Measurements from ENCODE around the gene SEPTIN8. TPM values are rescaled to one million over a fixed set of nuclear protein-coding genes. Genes with fewer than 3 reads are reported as not detected.

The SEPTIN8 gene
- total RNA-seq, 4 donors from 2014 or later = 5.2 to 7.9 (median 6.8) TPM

GRCh38 chr5:132776131-132776937 is 705 bp downstream of the SEPTIN8 start:
- DNase-seq (no peak), ATAC-seq (peak in 1 of 2 donors; percentile 32)
- Histone ChIP-seq H3K36me3 (no peaks in the 10 kb centered on the region), H3K4me3 (peak overlapping the region; percentile 73 to 90 (median 78)), H3K4me1 (peaks cover 6 to 24% of the 10 kb centered on the region in 2 donors), H3K27me3 (peaks cover 0 to 7% (median 2%) of the 10 kb centered on the region in 3 donors), H3K27ac (peak overlapping the region; percentile 41 to 75 (median 70)), H3K9me3 (no peaks in the 10 kb centered on the region)
- intact Hi-C loops (cut with DNase I; ENCODE audit: low total_unique reads) = loop anchor here (5.0 kb wide), 1 partner anchor 39 kb away; the partner anchor contains the start of gene KIF3A
- no peak for TF ChIP-seq CTCF (IDR thresholded peaks at IDR 0.05 in 4 of 5, conservative IDR thresholded peaks at IDR 0.05 in 1 of 5)
- TF ChIP-seq POLR2A (IDR thresholded peaks at IDR 0.05) = no peak
- in situ Hi-C loops (cut with MboI; ENCODE audit: low sequenced_read_pairs in 4 of 4) = no loop called here

GRCh38 chr5:132775476-132775961 is 1.5 kb downstream of the SEPTIN8 start:
- Histone ChIP-seq H3K27me3 (peaks cover 0 to 7% (median 2%) of the 10 kb centered on the region in 3 donors), H3K9me3 (no peaks in the 10 kb centered on the region), H3K36me3 (no peaks in the 10 kb centered on the region), H3K27ac (peak overlapping the region in 3 of 4 donors; percentile 8 to 75 (median 41)), H3K4me1 (peaks cover 7 to 32% of the 10 kb centered on the region in 2 donors), H3K4me3 (peak overlapping the region in 2 of 4 donors; percentile 84 to 90)
- no peak for TF ChIP-seq POLR2A (IDR thresholded peaks at IDR 0.05)
- no peak for TF ChIP-seq CTCF (IDR thresholded peaks at IDR 0.05 in 4 of 5, conservative IDR thresholded peaks at IDR 0.05 in 1 of 5)
- intact Hi-C loops (cut with DNase I; ENCODE audit: low total_unique reads) = loop anchor here (5.0 kb wide), 1 partner anchor 38 kb away; the partner anchor contains the start of gene KIF3A
- no peak for DNase-seq
- in situ Hi-C loops (cut with MboI; ENCODE audit: low sequenced_read_pairs in 4 of 4) = no loop called here
- no peak for ATAC-seq

GRCh38 chr5:132774896-132775295 is 2.1 kb downstream of the SEPTIN8 start:
- intact Hi-C loops (cut with DNase I; ENCODE audit: low total_unique reads) = loop anchor here (5.0 kb wide), 1 partner anchor 38 kb away; the partner anchor contains the start of gene KIF3A
- Histone ChIP-seq H3K4me3 (no peak overlapping the region), H3K9me3 (no peaks in the 10 kb centered on the region), H3K4me1 (peaks cover 7 to 33% of the 10 kb centered on the region in 2 donors), H3K27ac (peak overlapping the region in 3 of 4 donors; percentile 8 to 75 (median 8)), H3K27me3 (peaks cover 0 to 4% (median under 1%) of the 10 kb centered on the region in 3 donors), H3K36me3 (no peaks in the 10 kb centered on the region)
- in situ Hi-C loops (cut with MboI; ENCODE audit: low sequenced_read_pairs in 4 of 4) = no loop called here
- ATAC-seq (peak in 1 of 2 donors; percentile 22), DNase-seq (no peak)
- TF ChIP-seq CTCF (IDR thresholded peaks at IDR 0.05 in 4 of 5, conservative IDR thresholded peaks at IDR 0.05 in 1 of 5) = no peak

- Histone ChIP-seq H3K27me3 (no peaks in the 10 kb centered on the region), H3K36me3 (no peaks in the 10 kb centered on the region), H3K27ac (peak overlapping the region in 1 of 4 donors; percentile 75), H3K4me3 (no peak overlapping the region), H3K9me3 (no peaks in the 10 kb centered on the region), H3K4me1 (peaks cover 7 to 33% of the 10 kb centered on the region in 2 donors)
- ATAC-seq (no peak), DNase-seq (no peak)
- in situ Hi-C loops (cut with MboI; ENCODE audit: low sequenced_read_pairs in 4 of 4) = no loop called here
- intact Hi-C loops (cut with DNase I; ENCODE audit: low total_unique reads) = no loop called here
- TF ChIP-seq POLR2A (IDR thresholded peaks at IDR 0.05) = no peak
- TF ChIP-seq CTCF (IDR thresholded peaks at IDR 0.05 in 4 of 5, conservative IDR thresholded peaks at IDR 0.05 in 1 of 5) = no peak
Measured at GRCh38 chr5:132774406-132774805, 2.6 kb downstream of the SEPTIN8 start.
